HG03378 (cell line): ENCODE data around the gene MFAP2.

Experiments used
- ATAC-seq: cut with Tn5 transposase; IDR thresholded peaks from one replicate; pipeline ENCODE4 v1.9.1; 2021; ENCODE audit warnings: mild to moderate bottlenecking, moderate library complexity; ENCODE audit not compliant: unreplicated experiment

Gene MFAP2

GRCh38 chr1:17008208-17008855, 27.9 kb upstream of the MFAP2 start:
- no peak for ATAC-seq

- ATAC-seq: no peak
Measured at GRCh38 chr1:17007121-17007520, 26.7 kb upstream of the MFAP2 start.

GRCh38 chr1:17005365-17005740, 24.9 kb upstream of the MFAP2 start:
- no peak for ATAC-seq

GRCh38 chr1:17004466-17005364, 24.3 kb upstream of the MFAP2 start:
- no peak for ATAC-seq

GRCh38 chr1:17002524-17002902, 22.1 kb upstream of the MFAP2 start:
- no peak for ATAC-seq

- no peak for ATAC-seq
Measured at GRCh38 chr1:17001760-17002523, 21.5 kb upstream of the MFAP2 start.

- ATAC-seq: no peak
Measured at GRCh38 chr1:16999863-17000262, 19.4 kb upstream of the MFAP2 start.

GRCh38 chr1:16998589-16998988, 18.2 kb upstream of the MFAP2 start:
- ATAC-seq: no peak

- no peak for ATAC-seq
Measured at GRCh38 chr1:16996845-16997244, 16.4 kb upstream of the MFAP2 start.

GRCh38 chr1:16993521-16994038, 13.2 kb upstream of the MFAP2 start:
- no peak for ATAC-seq

GRCh38 chr1:16992675-16993074, 12.3 kb upstream of the MFAP2 start:
- no peak for ATAC-seq

- no peak for ATAC-seq
Measured at GRCh38 chr1:16992102-16992501, 11.7 kb upstream of the MFAP2 start.

- ATAC-seq: no peak
Measured at GRCh38 chr1:16991571-16991970, 11.2 kb upstream of the MFAP2 start.

GRCh38 chr1:16989676-16990391, 9.4 kb upstream of the MFAP2 start:
- ATAC-seq: no peak

- ATAC-seq: no peak
Measured at GRCh38 chr1:16988210-16988609, 7.8 kb upstream of the MFAP2 start.

- ATAC-seq: no peak
Measured at GRCh38 chr1:16986962-16987361, 6.5 kb upstream of the MFAP2 start.

GRCh38 chr1:16986560-16986959, 6.1 kb upstream of the MFAP2 start:
- ATAC-seq: no peak

GRCh38 chr1:16986113-16986512, 5.7 kb upstream of the MFAP2 start:
- ATAC-seq: no peak

- ATAC-seq: no peak
Measured at GRCh38 chr1:16984717-16985116, 4.3 kb upstream of the MFAP2 start.

- no peak for ATAC-seq
Measured at GRCh38 chr1:16983649-16984048, 3.2 kb upstream of the MFAP2 start.

- no peak for ATAC-seq
Measured at GRCh38 chr1:16982902-16983301, 2.5 kb upstream of the MFAP2 start.
